Tibial nerve (tissue), 4 donors: ENCODE data around the gene DCXR.

ENCODE experiments used
- EP300 ChIP-seq, 2 donors: sonication (generic); formaldehyde crosslinking; IDR thresholded peaks; one replicate each; pipeline ENCODE4 v1.6.1; 2017; ENCODE audit warnings: antibody characterized with exemption in 2 of 2, mild to moderate bottlenecking in 1 of 2
- TF ChIP-seq, protein P1 (sequence below), 5 experiments: fragments of 200-600 bp in 3 of 5; fragments of 450-650 bp in 2 of 5; sonication (generic) in 3 of 5; IDR thresholded peaks; one replicate each; pipeline ENCODE4 v1.5.1; 2016 to 2019; ENCODE audit warnings: antibody characterized with exemption in 5 of 5, mild to moderate bottlenecking in 3 of 5, moderate library complexity in 2 of 5

DNA sequence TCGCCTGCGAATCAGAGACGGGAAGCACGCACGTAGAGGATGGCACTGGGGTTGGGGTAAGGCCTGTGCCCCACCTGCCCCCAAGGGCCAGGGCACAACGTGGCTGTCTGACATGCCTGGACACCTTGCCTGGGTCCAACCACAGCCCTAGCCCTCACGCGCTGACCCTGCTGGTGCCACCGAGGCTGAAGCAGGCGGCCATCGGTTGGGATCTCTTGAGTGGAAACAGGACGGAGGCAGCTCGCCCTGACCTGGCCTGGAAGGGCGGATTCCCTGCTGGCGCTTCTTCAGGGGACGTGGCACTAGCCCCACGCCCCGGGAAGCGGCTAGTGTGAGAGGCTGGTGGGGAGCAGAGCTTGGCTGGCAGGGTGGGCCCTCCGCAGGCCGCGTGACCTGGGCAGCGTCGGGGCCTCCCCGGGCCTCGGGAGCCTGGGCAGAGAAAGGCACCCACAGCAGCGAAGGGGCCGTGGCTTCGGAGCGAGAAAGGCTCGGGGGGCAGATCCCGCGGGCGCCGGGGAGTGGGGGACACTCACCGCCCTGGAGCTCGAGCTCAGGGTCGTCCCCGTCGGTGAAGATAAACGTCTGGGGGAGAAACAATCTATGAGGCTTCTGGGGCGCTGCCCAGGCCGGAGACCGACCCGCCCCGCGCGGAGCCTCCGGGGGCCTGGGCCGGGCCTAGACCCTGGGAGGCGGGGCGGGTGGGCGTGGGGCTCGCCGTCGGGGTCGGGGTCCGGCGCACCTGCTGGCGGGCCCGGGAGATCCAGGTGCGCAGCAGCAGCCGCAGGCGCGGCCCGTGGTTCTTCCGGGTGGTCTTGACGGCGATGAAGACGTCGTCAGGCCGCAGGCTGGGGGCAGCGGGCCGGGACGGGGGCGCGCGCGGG is 13.5 kb upstream of the DCXR start:
- TF ChIP-seq, protein P1, sequence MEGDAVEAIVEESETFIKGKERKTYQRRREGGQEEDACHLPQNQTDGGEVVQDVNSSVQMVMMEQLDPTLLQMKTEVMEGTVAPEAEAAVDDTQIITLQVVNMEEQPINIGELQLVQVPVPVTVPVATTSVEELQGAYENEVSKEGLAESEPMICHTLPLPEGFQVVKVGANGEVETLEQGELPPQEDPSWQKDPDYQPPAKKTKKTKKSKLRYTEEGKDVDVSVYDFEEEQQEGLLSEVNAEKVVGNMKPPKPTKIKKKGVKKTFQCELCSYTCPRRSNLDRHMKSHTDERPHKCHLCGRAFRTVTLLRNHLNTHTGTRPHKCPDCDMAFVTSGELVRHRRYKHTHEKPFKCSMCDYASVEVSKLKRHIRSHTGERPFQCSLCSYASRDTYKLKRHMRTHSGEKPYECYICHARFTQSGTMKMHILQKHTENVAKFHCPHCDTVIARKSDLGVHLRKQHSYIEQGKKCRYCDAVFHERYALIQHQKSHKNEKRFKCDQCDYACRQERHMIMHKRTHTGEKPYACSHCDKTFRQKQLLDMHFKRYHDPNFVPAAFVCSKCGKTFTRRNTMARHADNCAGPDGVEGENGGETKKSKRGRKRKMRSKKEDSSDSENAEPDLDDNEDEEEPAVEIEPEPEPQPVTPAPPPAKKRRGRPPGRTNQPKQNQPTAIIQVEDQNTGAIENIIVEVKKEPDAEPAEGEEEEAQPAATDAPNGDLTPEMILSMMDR (IDR thresholded peaks at IDR 0.05), result no peak
- TF ChIP-seq EP300 (IDR thresholded peaks at IDR 0.05), result no peak
